GM12878 (cell line): ENCODE results near the gene MYO3B. TPM values are rescaled to one million over a fixed set of nuclear protein-coding genes. Genes with fewer than 3 reads are reported as not detected.
A peak's percentile ranks its signal among the peaks of the same experiment; 100 is the strongest.

ENCODE experiments used
- ASH2L ChIP-seq: fragments of 300-600, 200-600 bp; sonication (generic); IDR thresholded peaks from 2 replicates; pipeline ENCODE4 v1.6.1; 2017; ENCODE audit warnings: low read depth, mild to moderate bottlenecking, borderline replicate concordance
- BMI1 ChIP-seq: fragments of 450-650 bp; IDR thresholded peaks from 2 replicates; pipeline ENCODE4 v1.6.1; 2016; ENCODE audit warnings: mild to moderate bottlenecking, moderate library complexity, borderline replicate concordance
- CBFB ChIP-seq: IDR thresholded peaks from 2 replicates; pipeline ENCODE4 v1.6.1; 2016; ENCODE audit warnings: antibody characterized with exemption, low read depth
- CEBPB ChIP-seq, 2 experiments: fragments of 150-350 bp in 1 of 2; IDR thresholded peaks; 2 replicates each; pipeline ENCODE4 v1.6.1; 2012 to 2014; ENCODE audit warnings: low read depth in 2 of 2, low read length in 2 of 2, borderline replicate concordance in 1 of 2, inconsistent platforms in 1 of 2
- E4F1 ChIP-seq: fragments of 450-650 bp; IDR thresholded peaks from 2 replicates; pipeline ENCODE4 v1.6.1; 2018; ENCODE audit warnings: borderline replicate concordance, mild to moderate bottlenecking; ENCODE audit not compliant: partially characterized antibody
- EED ChIP-seq: sonication (generic); IDR thresholded peaks from 2 replicates; pipeline ENCODE4 v1.6.1; 2016; ENCODE audit warnings: antibody characterized with exemption, low read depth
- ELK1 ChIP-seq: IDR thresholded peaks from 2 replicates; pipeline ENCODE4 v1.6.1; 2012; ENCODE audit warnings: low read depth, low read length, improper control_type of control experiment
- ETV6 ChIP-seq, 2 experiments: fragments of 450-650 bp in 1 of 2; IDR thresholded peaks in 1 of 2; conservative IDR thresholded peaks in 1 of 2; 2 replicates each; pipeline ENCODE4 v1.6.1; 2014; ENCODE audit warnings: antibody characterized with exemption in 1 of 2, borderline replicate concordance in 1 of 2, low read depth in 1 of 2, mild to moderate bottlenecking in 1 of 2, moderate library complexity in 1 of 2
- IKZF2 ChIP-seq, 2 experiments: fragments of 450-650 bp; IDR thresholded peaks; 2 replicates each; pipeline ENCODE4 v1.6.1; 2017; ENCODE audit warnings: mild to moderate bottlenecking in 2 of 2, moderate library complexity in 2 of 2
- IRF5 ChIP-seq: fragments of 450-650 bp; IDR thresholded peaks from 2 replicates; pipeline ENCODE4 v1.6.1; 2017; ENCODE audit warnings: borderline replicate concordance
- NFIC ChIP-seq: IDR thresholded peaks from 2 replicates; pipeline ENCODE4 v1.6.1; 2012; ENCODE audit warnings: low read depth, mild to moderate bottlenecking, inconsistent platforms, low read length, moderate library complexity
- NFXL1 ChIP-seq: fragments of 450-650 bp; IDR thresholded peaks from 2 replicates; pipeline ENCODE4 v1.6.1; 2017; ENCODE audit warnings: antibody characterized with exemption, mild to moderate bottlenecking, borderline replicate concordance
- NRF1 ChIP-seq: conservative IDR thresholded peaks from 2 replicates; pipeline ENCODE4 v1.6.1; 2011; ENCODE audit warnings: mild to moderate bottlenecking, low read depth, low read length, improper control_type of control experiment
- RELA ChIP-seq: fragments of 450-650 bp; IDR thresholded peaks from 2 replicates; pipeline ENCODE4 v1.8.0; 2014; ENCODE audit warnings: borderline replicate concordance; ENCODE audit not compliant: partially characterized antibody
- RUNX3 ChIP-seq: IDR thresholded peaks from 2 replicates; pipeline ENCODE4 v1.6.1; 2012; ENCODE audit warnings: low read length, inconsistent platforms
- STAT3 ChIP-seq: IDR thresholded peaks from 2 replicates; pipeline ENCODE4 v1.6.1; 2011; ENCODE audit warnings: low read depth, low read length, improper control_type of control experiment
- YY1 ChIP-seq: IDR thresholded peaks from 2 replicates; pipeline ENCODE4 v1.6.1; 2011; ENCODE audit warnings: low read depth, mild to moderate bottlenecking, low read length
- ZNF207 ChIP-seq: fragments of 450-650 bp; IDR thresholded peaks from 2 replicates; pipeline ENCODE4 v1.6.1; 2014; ENCODE audit warnings: antibody characterized with exemption, mild to moderate bottlenecking, borderline replicate concordance
- ZNF622 ChIP-seq: fragments of 450-650 bp; IDR thresholded peaks from 2 replicates; pipeline ENCODE4 v1.6.1; 2017; ENCODE audit warnings: mild to moderate bottlenecking, inconsistent platforms
- polyA plus RNA-seq, 11 experiments: library from polyadenylated mRNA; depleted of rRNA in 4 of 11; unstranded in 6 of 11; stranded (reverse) in 5 of 11; fragments of >200 nt; fragmentation: Nextera tagmentation in 4 of 11; fragmentation: Illumina TruSeq in 1 of 11; extraction: Ambion mirVana in 4 of 11; extraction: Trizol in 1 of 11; gene quantifications; 1 replicate in 1 of 11; 2 replicates in 10 of 11; pipeline versions ENCODE4 v1.2.1 to v1.2.3, GENCODE V29; 2011 to 2016; ENCODE audit warnings: inconsistent platforms in 2 of 11, missing spikeins in 2 of 11, low read depth in 1 of 11
- total RNA-seq, 4 experiments: library from RNA; depleted of rRNA in 3 of 4; stranded (reverse); fragments of >200 nt in 3 of 4; fragmentation: Illumina TruSeq in 1 of 4; extraction: Trizol in 1 of 4; gene quantifications; 2 replicates each; pipeline versions ENCODE4 v1.2.1 to v1.2.3, GENCODE V29; 2013 to 2021
- TF ChIP-seq, protein P1 (sequence below): fragments of 450-650 bp; IDR thresholded peaks from 2 replicates; pipeline ENCODE4 v1.6.1; 2017; ENCODE audit warnings: mild to moderate bottlenecking, low read depth, inconsistent platforms; ENCODE audit not compliant: poor library complexity, severe bottlenecking
- TF ChIP-seq, protein P2 (sequence below): fragments of 450-650 bp; IDR thresholded peaks from 2 replicates; pipeline ENCODE4 v1.6.1; 2014; ENCODE audit warnings: mild to moderate bottlenecking

Gene MYO3B
- total and polyA plus RNA-seq, 10 of the 15 experiments (the other 5 are each of a cell fraction or from before 2014, with no cell fraction given) = 1.1 to 7.1 (median 2.1) TPM

DNA sequence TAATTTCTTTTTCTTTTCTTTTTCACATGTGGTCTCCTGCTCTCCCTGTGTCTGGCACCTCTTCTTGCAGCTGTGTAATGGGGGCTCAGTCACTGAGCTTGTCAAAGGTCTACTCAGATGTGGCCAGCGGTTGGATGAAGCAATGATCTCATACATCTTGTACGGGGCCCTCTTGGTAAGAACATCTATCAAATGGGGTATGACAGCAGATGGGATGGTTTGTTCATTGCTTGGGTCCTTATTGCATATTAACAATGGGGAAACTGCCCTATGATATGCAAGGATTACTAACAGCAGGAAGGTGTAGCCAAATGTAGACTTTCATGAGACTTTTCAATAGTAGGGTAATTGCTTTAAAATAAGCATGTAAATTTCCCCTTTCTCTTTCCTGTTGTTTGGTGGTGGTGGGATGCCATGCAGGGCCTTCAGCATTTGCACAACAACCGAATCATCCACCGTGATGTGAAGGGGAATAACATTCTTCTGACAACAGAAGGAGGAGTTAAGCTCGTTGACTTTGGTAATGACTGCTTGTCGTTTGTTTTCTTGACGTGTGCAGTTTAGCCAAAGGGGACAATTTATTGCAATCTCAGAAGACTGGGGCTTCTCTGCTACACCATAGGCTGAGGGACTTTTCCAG, 36.5 kb downstream of the MYO3B start (continued):
- TF ChIP-seq EED (no peak; the same call in 1 of the 2 replicates), E4F1 (no peak), ASH2L (no peak), ZNF207 (peak; percentile 58; the same call in 1 of the 2 replicates), CBFB (peak; percentile 24; the same call in 1 of the 2 replicates), IRF5 (no peak), RELA (no peak), ETV6 (conservative IDR thresholded peaks at IDR 0.05 in 1 of 2, IDR thresholded peaks at IDR 0.05 in 1 of 2; ENCODE audit: borderline replicate concordance in 1 of 2, low read depth in 1 of 2) (peak in 1 of 2 experiments; percentile 26; a peak in 2 of 4 replicates), NFIC (peak; percentile 76), IKZF2 (IDR thresholded peaks at IDR 0.05) (peak in 1 of 2 experiments; percentile 35; a peak in 3 of 4 replicates), CEBPB (IDR thresholded peaks at IDR 0.05; ENCODE audit: borderline replicate concordance in 1 of 2, low read depth in 2 of 2, low read length in 2 of 2) (peak in 1 of 2 experiments; percentile 24; a peak in 1 of 4 replicates), NFXL1 (no peak), RUNX3 (peak; percentile 74), STAT3 (no peak), ELK1 (no peak; the same call in 1 of the 2 replicates), ZNF622 (no peak), NRF1 (0 out of 2 replicates have a peak, but pooled peaks have one; percentile 3), YY1 (peak; percentile 37; the same call in 1 of the 2 replicates), BMI1 (no peak)
- TF ChIP-seq, protein P1, sequence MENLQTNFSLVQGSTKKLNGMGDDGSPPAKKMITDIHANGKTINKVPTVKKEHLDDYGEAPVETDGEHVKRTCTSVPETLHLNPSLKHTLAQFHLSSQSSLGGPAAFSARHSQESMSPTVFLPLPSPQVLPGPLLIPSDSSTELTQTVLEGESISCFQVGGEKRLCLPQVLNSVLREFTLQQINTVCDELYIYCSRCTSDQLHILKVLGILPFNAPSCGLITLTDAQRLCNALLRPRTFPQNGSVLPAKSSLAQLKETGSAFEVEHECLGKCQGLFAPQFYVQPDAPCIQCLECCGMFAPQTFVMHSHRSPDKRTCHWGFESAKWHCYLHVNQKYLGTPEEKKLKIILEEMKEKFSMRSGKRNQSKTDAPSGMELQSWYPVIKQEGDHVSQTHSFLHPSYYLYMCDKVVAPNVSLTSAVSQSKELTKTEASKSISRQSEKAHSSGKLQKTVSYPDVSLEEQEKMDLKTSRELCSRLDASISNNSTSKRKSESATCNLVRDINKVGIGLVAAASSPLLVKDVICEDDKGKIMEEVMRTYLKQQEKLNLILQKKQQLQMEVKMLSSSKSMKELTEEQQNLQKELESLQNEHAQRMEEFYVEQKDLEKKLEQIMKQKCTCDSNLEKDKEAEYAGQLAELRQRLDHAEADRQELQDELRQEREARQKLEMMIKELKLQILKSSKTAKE = peak; percentile 89
- TF ChIP-seq, protein P2, sequence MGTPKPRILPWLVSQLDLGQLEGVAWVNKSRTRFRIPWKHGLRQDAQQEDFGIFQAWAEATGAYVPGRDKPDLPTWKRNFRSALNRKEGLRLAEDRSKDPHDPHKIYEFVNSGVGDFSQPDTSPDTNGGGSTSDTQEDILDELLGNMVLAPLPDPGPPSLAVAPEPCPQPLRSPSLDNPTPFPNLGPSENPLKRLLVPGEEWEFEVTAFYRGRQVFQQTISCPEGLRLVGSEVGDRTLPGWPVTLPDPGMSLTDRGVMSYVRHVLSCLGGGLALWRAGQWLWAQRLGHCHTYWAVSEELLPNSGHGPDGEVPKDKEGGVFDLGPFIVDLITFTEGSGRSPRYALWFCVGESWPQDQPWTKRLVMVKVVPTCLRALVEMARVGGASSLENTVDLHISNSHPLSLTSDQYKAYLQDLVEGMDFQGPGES = no peak
